Peyer's patch (tissue), 4 donors: Measurements from ENCODE around the gene SLC22A23.

Source experiments
- CTCF ChIP-seq, 6 experiments: fragments of 450-650 bp in 4 of 6; fragments of 200-600 bp in 2 of 6; sonication (generic) in 1 of 6; IDR thresholded peaks; one replicate each; pipeline ENCODE4 v1.5.1; 2017 to 2019; ENCODE audit warnings: antibody characterized with exemption in 6 of 6, mild to moderate bottlenecking in 3 of 6, moderate library complexity in 1 of 6
- POLR2A ChIP-seq, 2 donors: fragments of 450-650 bp; IDR thresholded peaks; one replicate each; pipeline ENCODE4 v1.5.1; 2017; ENCODE audit warnings: antibody characterized with exemption in 2 of 2, mild to moderate bottlenecking in 2 of 2, moderate library complexity in 2 of 2

- TF ChIP-seq POLR2A (IDR thresholded peaks at IDR 0.05) (no peak), CTCF (IDR thresholded peaks at IDR 0.05) (no peak)
Measured at GRCh38 chr6:3331971-3332370, 124.9 kb downstream of the SLC22A23 start.
